Common myeloid progenitor, CD34-positive (primary cell): ENCODE measurements around the gene PTGIS.

Source experiments
- CTCF ChIA-PET: fragments of 350-600 bp; sonication (Branson Sonifier 250); formaldehyde crosslinking; loops from one replicate; lab custom pipeline; 2021; ENCODE audit warnings: antibody characterized with exemption; lab: Charles Lee
- POLR2A ChIA-PET: fragments of 350-600 bp; sonication (Branson Sonifier 250); formaldehyde crosslinking; loops from one replicate; lab custom pipeline; 2021; ENCODE audit warnings: antibody characterized with exemption; lab: Charles Lee
- DNase-seq, 3 donors: peaks; one replicate each; pipeline versions ENCODE4 v3.0.0 to v3.0.0-alpha.2; 2013
- H3K27ac ChIP-seq, 2 experiments: 1 replicate in 1 of 2; 2 replicates in 1 of 2; pipeline ENCODE4 v1.7.0; 2013; ENCODE audit warnings: inconsistent platforms in 2 of 2, low read length in 2 of 2, mild to moderate bottlenecking in 2 of 2, low read depth in 1 of 2, moderate library complexity in 1 of 2; ENCODE audit not compliant: severe bottlenecking in 2 of 2, insufficient read depth in 1 of 2, poor library complexity in 1 of 2
- H3K27me3 ChIP-seq, 5 experiments: replicated peaks in 2 of 5; 1 replicate in 3 of 5; 2 replicates in 2 of 5; pipeline versions ENCODE4 v1.6.1 to v1.7.0; 2013; ENCODE audit warnings: low read length in 4 of 5, mild to moderate bottlenecking in 2 of 5, moderate library complexity in 2 of 5, inconsistent platforms in 1 of 5; ENCODE audit not compliant: insufficient read depth in 5 of 5, control insufficient read depth in 4 of 5
- H3K36me3 ChIP-seq, 4 experiments: 1 replicate in 2 of 4; 2 replicates in 2 of 4; pipeline versions ENCODE4 v1.6.1 to v1.7.0; 2013; ENCODE audit warnings: low read length in 3 of 4, control low read depth in 1 of 4, mild to moderate bottlenecking in 1 of 4; ENCODE audit not compliant: control insufficient read depth in 4 of 4, insufficient read depth in 4 of 4
- H3K4me1 ChIP-seq, 4 experiments: 1 replicate in 3 of 4; 2 replicates in 1 of 4; pipeline versions ENCODE4 v1.6.1 to v1.7.1; 2013; ENCODE audit warnings: low read length in 3 of 4, mild to moderate bottlenecking in 3 of 4, control low read depth in 1 of 4, inconsistent platforms in 1 of 4, moderate library complexity in 1 of 4; ENCODE audit not compliant: control insufficient read depth in 4 of 4, insufficient read depth in 4 of 4; ENCODE audit errors: control extremely low read depth in 1 of 4
- H3K4me3 ChIP-seq, 7 experiments: 1 replicate in 4 of 7; 2 replicates in 3 of 7; pipeline versions ENCODE4 v1.5.1 to v1.7.0; 2013; ENCODE audit warnings: mild to moderate bottlenecking in 7 of 7, low read length in 6 of 7, moderate library complexity in 6 of 7, inconsistent platforms in 2 of 7, low read depth in 2 of 7, control low read depth in 1 of 7; ENCODE audit not compliant: insufficient read depth in 4 of 7, control insufficient read depth in 1 of 7; ENCODE audit errors: extremely low read depth in 1 of 7
- H3K9me3 ChIP-seq, 5 experiments: 1 replicate in 4 of 5; 2 replicates in 1 of 5; pipeline versions ENCODE4 v1.6.1 to v1.7.1; 2013; ENCODE audit warnings: low read length in 4 of 5, mild to moderate bottlenecking in 2 of 5, inconsistent platforms in 1 of 5, low read depth in 1 of 5, moderate library complexity in 1 of 5; ENCODE audit not compliant: control insufficient read depth in 4 of 5, insufficient read depth in 2 of 5; ENCODE audit errors: control extremely low read depth in 1 of 5
- WGBS: methylation state at CpG from one replicate; pipeline ENCODE4 v1.1.5; 2013; ENCODE audit not compliant: insufficient coverage; 5-methylcytosine and 5-hydroxymethylcytosine counted together

Gene PTGIS

GRCh38 chr20:49480236-49480635, 87.7 kb downstream of the PTGIS start:
- H3K27me3 ChIP-seq = peaks cover 0 to 89% (median 14%) of the 10 kb centered on the region in 5 experiments
- WGBS = 80% methylated on average over 2 of the region's 3 CpGs

GRCh38 chr20:49479785-49480184, 88.2 kb downstream of the PTGIS start:
- Histone ChIP-seq H3K9me3 (peaks cover 0 to 2% (median 0%) of the 10 kb centered on the region in 5 experiments), H3K4me1 (peaks cover 0 to 13% (median 9%) of the 10 kb centered on the region in 4 experiments), H3K4me3 (no peak overlapping the region), H3K36me3 (no peaks in the 10 kb centered on the region), H3K27ac (no peak overlapping the region), H3K27me3 (peaks cover 0 to 85% (median 13%) of the 10 kb centered on the region in 5 experiments)
- POLR2A ChIA-PET = no interaction called here
- CTCF ChIA-PET = no interaction called here
- 85% methylated on average over 5 of the region's 6 CpGs for WGBS
- no peak for DNase-seq

More at GRCh38 chr20:49480236-49480635, 87.7 kb downstream of the PTGIS start:
- H3K36me3 ChIP-seq = no peaks in the 10 kb centered on the region
- POLR2A ChIA-PET = no interaction called here
- peaks cover 0 to 2% (median 0%) of the 10 kb centered on the region in 5 experiments for H3K9me3 ChIP-seq
- no peak overlapping the region for H3K27ac ChIP-seq
- CTCF ChIA-PET = no interaction called here
- no peak for DNase-seq
- H3K4me3 ChIP-seq = no peak overlapping the region
- peaks cover 0 to 13% (median 9%) of the 10 kb centered on the region in 4 experiments for H3K4me1 ChIP-seq

DNA sequence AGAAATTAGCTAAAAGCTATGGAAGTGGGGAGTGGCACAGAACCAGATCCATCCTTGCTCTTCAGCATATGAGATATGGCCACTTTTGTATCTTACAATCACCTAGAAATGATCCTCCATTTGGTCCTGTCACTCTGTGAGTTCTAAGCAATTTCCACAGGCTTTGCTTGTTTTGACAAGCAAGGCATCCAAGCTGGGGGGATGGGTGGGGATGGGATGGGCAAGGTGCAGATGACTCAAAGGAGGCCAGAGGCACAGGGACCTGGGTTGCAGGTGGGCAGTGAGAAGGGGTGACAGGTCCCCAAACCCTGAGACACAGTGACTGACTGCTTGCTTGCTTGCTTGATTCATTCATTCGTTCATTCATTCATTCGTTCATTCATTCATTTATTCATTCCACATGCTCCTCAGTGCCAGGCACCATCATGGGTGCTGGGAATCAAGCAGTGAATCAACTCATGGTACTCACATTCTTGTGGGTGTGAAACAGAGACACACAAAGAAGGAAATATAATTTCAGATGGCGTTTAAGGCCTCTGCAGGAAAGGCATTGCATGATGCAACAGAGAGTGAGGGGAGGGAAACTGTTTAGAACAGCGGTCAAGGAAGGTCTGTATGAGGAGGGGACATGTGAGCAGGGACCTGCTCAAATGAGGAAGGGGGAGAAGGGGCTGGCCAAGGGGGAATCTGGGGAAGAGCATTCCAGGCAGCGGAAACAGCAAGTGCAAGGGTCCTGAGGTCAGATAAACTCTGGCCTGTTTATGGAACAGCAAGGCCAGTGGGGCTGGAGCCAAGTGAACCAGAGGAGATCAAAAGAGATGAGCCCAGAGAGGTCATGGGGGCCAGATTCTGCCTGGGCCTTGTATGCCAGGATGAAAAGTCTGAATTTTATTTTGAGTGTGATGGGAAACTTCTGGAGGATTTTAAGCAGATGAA, 88.9 kb downstream of the PTGIS start:
- peaks cover 0 to 2% (median 0%) of the 10 kb centered on the region in 5 experiments for H3K9me3 ChIP-seq
- H3K27ac ChIP-seq = no peak overlapping the region
- no peaks in the 10 kb centered on the region for H3K36me3 ChIP-seq
- H3K27me3 ChIP-seq = peaks cover 0 to 78% (median 17%) of the 10 kb centered on the region in 5 experiments
- H3K4me3 ChIP-seq = no peak overlapping the region
- no peak for DNase-seq
- POLR2A ChIA-PET = no interaction called here
- 88% methylated on average over 5 of the region's 5 CpGs for WGBS
- CTCF ChIA-PET = no interaction called here
- H3K4me1 ChIP-seq = peaks cover 0 to 8% (median 3%) of the 10 kb centered on the region in 4 experiments

- ChIA-PET POLR2A (no interaction called here), CTCF (no interaction called here)
- no peaks in the 10 kb centered on the region for H3K36me3 ChIP-seq
- peaks cover 0 to 2% (median 0%) of the 10 kb centered on the region in 5 experiments for H3K9me3 ChIP-seq
- H3K4me3 ChIP-seq = no peak overlapping the region
- no peak for DNase-seq
- H3K27me3 ChIP-seq = peaks cover 0 to 73% (median 14%) of the 10 kb centered on the region in 5 experiments
- WGBS = 84% methylated on average over 4 of the region's 7 CpGs
- no peak overlapping the region for H3K27ac ChIP-seq
- peaks cover 0 to 4% (median under 1%) of the 10 kb centered on the region in 4 experiments for H3K4me1 ChIP-seq
Measured at GRCh38 chr20:49478266-49478665, 89.7 kb downstream of the PTGIS start.

GRCh38 chr20:49477200-49477599, 90.7 kb downstream of the PTGIS start:
- H3K4me1 ChIP-seq = no peaks in the 10 kb centered on the region
- WGBS = 40% methylated on average over 1 of the region's 3 CpGs
- H3K4me3 ChIP-seq = no peak overlapping the region
- no peak for DNase-seq
- peaks cover 0 to 2% (median 0%) of the 10 kb centered on the region in 5 experiments for H3K9me3 ChIP-seq
- POLR2A ChIA-PET = no interaction called here
- no peaks in the 10 kb centered on the region for H3K36me3 ChIP-seq
- H3K27me3 ChIP-seq = peaks cover 0 to 64% (median 18%) of the 10 kb centered on the region in 5 experiments
- CTCF ChIA-PET = interaction anchor here (2.6 kb wide), 1 partner anchor 7 kb away, joined by 8 read pairs; no protein-coding TSS in a partner anchor
- no peak overlapping the region for H3K27ac ChIP-seq

GRCh38 chr20:49476016-49476355, 92.0 kb downstream of the PTGIS start:
- peaks cover 0 to 60% (median 16%) of the 10 kb centered on the region in 5 experiments for H3K27me3 ChIP-seq
- DNase-seq = no peak
- no peaks in the 10 kb centered on the region for H3K4me1 ChIP-seq
- WGBS = 88% methylated on average over 5 of the region's 7 CpGs
- H3K9me3 ChIP-seq = peaks cover 0 to 2% (median 0%) of the 10 kb centered on the region in 5 experiments
- H3K4me3 ChIP-seq = no peak overlapping the region
- ChIA-PET POLR2A (interaction anchor here (0.6 kb wide), 1 partner anchor 18 kb away, joined by 4 read pairs; no protein-coding TSS in a partner anchor), CTCF (interaction anchor here (1.1 to 2.6 kb wide), 2 partner anchors 9 to 40 kb away, joined by 3 to 8 read pairs; no protein-coding TSS in a partner anchor)
- no peaks in the 10 kb centered on the region for H3K36me3 ChIP-seq
- H3K27ac ChIP-seq = no peak overlapping the region
